Activated CD8-positive, alpha-beta T cell treated with anti-CD3 and anti-CD28 coated beads for 36 hours (primary cell): ENCODE data around the gene BLMH. TPM values are rescaled to one million over a fixed set of nuclear protein-coding genes. Genes with fewer than 3 reads are reported as not detected.
"Not testable (repeated sequence)": the region's sequence is repeated elsewhere in the genome, so short reads cannot be mapped to it uniquely, and the experiment has no call there.

Experiments
- ATAC-seq: fragments of 200-7000 bp; cut with Tn5 transposase; one replicate; pipeline ENCODE4 v1.10.0; 2021; ENCODE audit warnings: mild to moderate bottlenecking, moderate library complexity
- CTCF ChIA-PET: fragments of 350-600 bp; sonication (Branson Sonifier 250); formaldehyde crosslinking; loops from one replicate; lab custom pipeline; 2021; ENCODE audit warnings: antibody characterized with exemption; lab: Charles Lee
- POLR2A ChIA-PET: fragments of 350-600 bp; sonication (Branson Sonifier 250); formaldehyde crosslinking; loops from one replicate; lab custom pipeline; 2021; ENCODE audit warnings: antibody characterized with exemption; lab: Charles Lee
- DNase-seq: peaks from one replicate; pipeline ENCODE4 v3.0.0-alpha.2; 2020
- H3K27ac Mint-ChIP-seq: one replicate; pipeline ENCODE4 v1.8.0; 2021; ENCODE audit warnings: mild to moderate bottlenecking, mixed read lengths
- H3K27me3 Mint-ChIP-seq: one replicate; pipeline ENCODE4 v1.8.0; 2021; ENCODE audit warnings: mixed read lengths
- H3K36me3 Mint-ChIP-seq: one replicate; pipeline ENCODE4 v1.8.0; 2021; ENCODE audit warnings: low read depth, mixed read lengths
- H3K4me1 Mint-ChIP-seq: one replicate; pipeline ENCODE4 v1.8.0; 2021; ENCODE audit warnings: low read depth, mixed read lengths
- H3K4me3 Mint-ChIP-seq: one replicate; pipeline ENCODE4 v1.8.0; 2021; ENCODE audit warnings: mild to moderate bottlenecking, moderate library complexity, mixed read lengths
- H3K9me3 Mint-ChIP-seq: one replicate; pipeline ENCODE4 v1.8.0; 2021; ENCODE audit warnings: mixed read lengths
- CTCF ChIP-seq: fragments of 200-600 bp; IDR thresholded peaks from one replicate; pipeline ENCODE4 v1.8.0; 2022; ENCODE audit warnings: antibody characterized with exemption, mild to moderate bottlenecking
- intact Hi-C: fragments of 100-400 bp; cut with micrococcal nuclease; formaldehyde crosslinking; loops from one replicate; pipeline ENCODE4 v1.10.0; 2022
- total RNA-seq, 2 experiments: library from RNA; stranded (reverse); gene quantifications; one replicate each; pipeline ENCODE4 v1.2.3, GENCODE V29; 2021

BLMH gene
- total RNA-seq, 2 experiments from 2014 or later, result 75.9 to 78.6 TPM

GRCh38 chr17:30232015-30232823 is 59.5 kb downstream of the BLMH start:
- Mint-ChIP-seq H3K4me1 (peaks cover 12% of the 10 kb centered on the region), H3K9me3 (no peaks in the 10 kb centered on the region), H3K27me3 (peaks cover 40% of the 10 kb centered on the region), H3K27ac (no peak overlapping the region), H3K36me3 (no peaks in the 10 kb centered on the region), H3K4me3 (no peak overlapping the region)
- intact Hi-C loops, result no loop called here
- POLR2A ChIA-PET, result no interaction called here
- TF ChIP-seq CTCF, result no peak
- no peak for ATAC-seq
- CTCF ChIA-PET, result interaction anchor here (1.3 kb wide), 1 partner anchor 107 kb away, joined by 5 read pairs; no protein-coding TSS in a partner anchor
- no peak for DNase-seq

- intact Hi-C loops, result no loop called here
- CTCF ChIA-PET, result interaction anchor here (1.3 kb wide), 1 partner anchor 105 kb away, joined by 5 read pairs; no protein-coding TSS in a partner anchor
- ATAC-seq (no peak), DNase-seq (no peak)
- Mint-ChIP-seq H3K27ac (no peak overlapping the region), H3K4me3 (no peak overlapping the region), H3K36me3 (no peaks in the 10 kb centered on the region), H3K9me3 (no peaks in the 10 kb centered on the region), H3K4me1 (peaks cover 6% of the 10 kb centered on the region), H3K27me3 (peaks cover 33% of the 10 kb centered on the region)
- POLR2A ChIA-PET, result no interaction called here
- no peak for TF ChIP-seq CTCF
Observed at GRCh38 chr17:30230596-30231125, 61.1 kb downstream of the BLMH start.

GRCh38 chr17:30230009-30230408 is 61.7 kb downstream of the BLMH start:
- intact Hi-C loops, H3K4me3 Mint-ChIP-seq, H3K9me3 Mint-ChIP-seq, DNase-seq, H3K27ac Mint-ChIP-seq, H3K36me3 Mint-ChIP-seq, POLR2A ChIA-PET, ATAC-seq, H3K4me1 Mint-ChIP-seq: not testable (repeated sequence)
- H3K27me3 Mint-ChIP-seq, result peaks cover 30% of the 10 kb centered on the region
- CTCF ChIA-PET, result interaction anchor here (1.6 to 1.7 kb wide), 2 partner anchors 104 to 137 kb away, joined by 5 read pairs; no protein-coding TSS in a partner anchor

- Mint-ChIP-seq H3K27me3 (peaks cover 20% of the 10 kb centered on the region), H3K9me3 (no peaks in the 10 kb centered on the region), H3K36me3 (no peaks in the 10 kb centered on the region), H3K4me1 (no peaks in the 10 kb centered on the region), H3K4me3 (no peak overlapping the region), H3K27ac (no peak overlapping the region)
- TF ChIP-seq CTCF, result no peak
- ChIA-PET CTCF (interaction anchor here (0.8 to 1.7 kb wide), 4 partner anchors 27 to 136 kb away, joined by 3 to 5 read pairs (median 4); no protein-coding TSS in a partner anchor), POLR2A (no interaction called here)
- intact Hi-C loops, result no loop called here
- DNase-seq (no peak), ATAC-seq (no peak)
Observed at GRCh38 chr17:30229012-30229411, 62.7 kb downstream of the BLMH start.

- intact Hi-C loops, result no loop called here
- TF ChIP-seq CTCF, result no peak
- Mint-ChIP-seq H3K4me3 (no peak overlapping the region), H3K9me3 (no peaks in the 10 kb centered on the region), H3K27me3 (peaks cover 11% of the 10 kb centered on the region), H3K36me3 (no peaks in the 10 kb centered on the region), H3K27ac (no peak overlapping the region), H3K4me1 (no peaks in the 10 kb centered on the region)
- ChIA-PET POLR2A (interaction anchor here (0.6 kb wide), 1 partner anchor 159 kb away, joined by 3 read pairs; no protein-coding TSS in a partner anchor), CTCF (interaction anchor here (0.8 kb wide), 1 partner anchor 26 kb away, joined by 3 read pairs; no protein-coding TSS in a partner anchor)
- DNase-seq, result no peak
- no peak for ATAC-seq
Observed at GRCh38 chr17:30228011-30228410, 63.7 kb downstream of the BLMH start.
